GM12878 (cell line): Measurements from ENCODE around the gene HRG. TPM values are rescaled to one million over a fixed set of nuclear protein-coding genes. Genes with fewer than 3 reads are reported as not detected.
"Not testable (repeated sequence)": the region's sequence is repeated elsewhere in the genome, so short reads cannot be mapped to it uniquely, and the experiment has no call there.

ENCODE experiments used
- ATAC-seq: fragments of 200-7000 bp; cut with Tn5 transposase; 3 replicates; pipeline ENCODE4 v1.9.1; 2020; ENCODE audit warnings: mild to moderate bottlenecking, moderate library complexity
- BruUV-seq: library from RNA; stranded (reverse); fragments of 400-500 nt; replicated peaks from 2 replicates; lab custom pipeline; 2021; lab: Mats Ljungman, UMichigan
- CTCF ChIA-PET: fragments of 300-600 bp; sonication (Branson Sonifier 250); formaldehyde crosslinking; extraction: SDS; loops from one replicate; lab custom pipeline; 2021; ENCODE audit warnings: inconsistent platforms; lab: Yijun Ruan, JAX
- POLR2A ChIA-PET: fragments of 350-600 bp; formaldehyde crosslinking; extraction: SDS; loops from one replicate; lab custom pipeline; 2021; ENCODE audit warnings: inconsistent platforms; lab: Charles Lee
- RAD21 ChIA-PET: fragments of 300-600 bp; sonication (Branson Sonifier 250); formaldehyde crosslinking; loops from one replicate; lab custom pipeline; 2023; ENCODE audit warnings: antibody characterized with exemption; ENCODE audit not compliant: unreplicated experiment; lab: Charles Lee
- SMC1A ChIA-PET: fragments of 300-600 bp; sonication (Branson Sonifier 250); formaldehyde crosslinking; loops from one replicate; lab custom pipeline; 2023; ENCODE audit not compliant: unreplicated experiment, uncharacterized antibody; lab: Charles Lee
- DNase-seq: peaks from one replicate; pipeline ENCODE4 v3.0.0-alpha.2; 2011; ENCODE audit warnings: low read depth, low spot score
- FAIRE-seq: peaks from 3 replicates; lab custom pipeline; 2011; peaks lifted over from hg19 to GRCh38; lab: Jason Lieb, UNC
- H2AFZ ChIP-seq: 2 replicates; pipeline ENCODE4 v1.6.0; 2011; ENCODE audit warnings: low read depth, low read length, control low read depth; ENCODE audit not compliant: control insufficient read depth
- H3K27ac ChIP-seq: 2 replicates; pipeline ENCODE4 v1.5.1; 2011; ENCODE audit warnings: control low read depth; ENCODE audit not compliant: control insufficient read depth, insufficient read depth
- H3K27me3 ChIP-seq, 2 experiments: replicated peaks in 1 of 2; 2 replicates each; pipeline versions ENCODE4 v1.6.0 to v1.6.1; 2011; ENCODE audit warnings: low read length in 1 of 2; ENCODE audit not compliant: control insufficient read depth in 2 of 2, insufficient read depth in 2 of 2
- H3K36me3 ChIP-seq, 2 experiments: 2 replicates each; pipeline ENCODE4 v1.5.1; 2011; ENCODE audit warnings: low read length in 1 of 2; ENCODE audit not compliant: control insufficient read depth in 2 of 2, insufficient read depth in 2 of 2
- H3K4me1 ChIP-seq: 2 replicates; pipeline ENCODE4 v1.6.1; 2011; ENCODE audit warnings: mild to moderate bottlenecking, low read length, moderate library complexity, mixed read lengths; ENCODE audit not compliant: control insufficient read depth, insufficient read depth
- H3K4me2 ChIP-seq: 2 replicates; pipeline ENCODE4 v1.6.0; 2011; ENCODE audit warnings: control low read depth; ENCODE audit not compliant: control insufficient read depth, insufficient read depth
- H3K4me3 ChIP-seq: fragments of 200-600 bp; sonication (generic); 2 replicates; pipeline ENCODE4 v1.5.1; 2016
- H3K79me2 ChIP-seq: 2 replicates; pipeline ENCODE4 v1.6.0; 2011; ENCODE audit warnings: low read length; ENCODE audit not compliant: control insufficient read depth, insufficient read depth
- H3K9ac ChIP-seq: 2 replicates; pipeline ENCODE4 v1.8.0; 2011; ENCODE audit warnings: low read length, control low read depth, mixed read lengths; ENCODE audit not compliant: control insufficient read depth, insufficient read depth
- H3K9me3 ChIP-seq: replicated peaks from 3 replicates; pipeline ENCODE4 v1.5.1; 2011; ENCODE audit warnings: mild to moderate bottlenecking, low read length; ENCODE audit not compliant: control insufficient read depth, insufficient read depth
- H4K20me1 ChIP-seq: 2 replicates; pipeline ENCODE4 v1.6.0; 2011; ENCODE audit not compliant: control insufficient read depth, insufficient read depth
- NFYB ChIP-seq: IDR thresholded peaks from 2 replicates; pipeline ENCODE4 v1.6.1; 2011; ENCODE audit warnings: low read depth, mild to moderate bottlenecking, low read length, improper control_type of control experiment, moderate library complexity; ENCODE audit not compliant: insufficient read depth
- in situ Hi-C: fragments of 300-500 bp; cut with MboI; formaldehyde crosslinking; loops from 9 replicates; pipeline ENCODE4 v1.14.3; 2018; ENCODE audit warnings: mixed read lengths
- intact Hi-C: fragments of 100-400 bp; cut with micrococcal nuclease; formaldehyde crosslinking; loops from one replicate; pipeline ENCODE4 v1.14.2; 2022; ENCODE audit not compliant: unreplicated experiment
- polyA plus RNA-seq, 11 experiments: library from polyadenylated mRNA; depleted of rRNA in 4 of 11; unstranded in 6 of 11; stranded (reverse) in 5 of 11; fragments of >200 nt; fragmentation: Nextera tagmentation in 4 of 11; fragmentation: Illumina TruSeq in 1 of 11; extraction: Ambion mirVana in 4 of 11; extraction: Trizol in 1 of 11; gene quantifications; 1 replicate in 1 of 11; 2 replicates in 10 of 11; pipeline versions ENCODE4 v1.2.1 to v1.2.3, GENCODE V29; 2011 to 2016; ENCODE audit warnings: inconsistent platforms in 2 of 11, missing spikeins in 2 of 11, low read depth in 1 of 11
- total RNA-seq, 4 experiments: library from RNA; depleted of rRNA in 3 of 4; stranded (reverse); fragments of >200 nt in 3 of 4; fragmentation: Illumina TruSeq in 1 of 4; extraction: Trizol in 1 of 4; gene quantifications; 2 replicates each; pipeline versions ENCODE4 v1.2.1 to v1.2.3, GENCODE V29; 2013 to 2021
- TF ChIP-seq, protein P1 (sequence below): fragments of 450-650 bp; formaldehyde crosslinking; IDR thresholded peaks from 2 replicates; pipeline ENCODE4 v1.5.0; 2022; ENCODE audit warnings: mild to moderate bottlenecking, missing genetic modification characterization
- TF ChIP-seq, protein P2 (sequence below): fragments of 150-350 bp; IDR thresholded peaks from 2 replicates; pipeline ENCODE4 v1.6.1; 2014; ENCODE audit warnings: mild to moderate bottlenecking, low read depth, low read length

HRG gene
- total and polyA plus RNA-seq, 10 of the 15 experiments (the other 5 are each of a cell fraction or from before 2014, with no cell fraction given): 0.21 TPM; not detected in 9

DNA sequence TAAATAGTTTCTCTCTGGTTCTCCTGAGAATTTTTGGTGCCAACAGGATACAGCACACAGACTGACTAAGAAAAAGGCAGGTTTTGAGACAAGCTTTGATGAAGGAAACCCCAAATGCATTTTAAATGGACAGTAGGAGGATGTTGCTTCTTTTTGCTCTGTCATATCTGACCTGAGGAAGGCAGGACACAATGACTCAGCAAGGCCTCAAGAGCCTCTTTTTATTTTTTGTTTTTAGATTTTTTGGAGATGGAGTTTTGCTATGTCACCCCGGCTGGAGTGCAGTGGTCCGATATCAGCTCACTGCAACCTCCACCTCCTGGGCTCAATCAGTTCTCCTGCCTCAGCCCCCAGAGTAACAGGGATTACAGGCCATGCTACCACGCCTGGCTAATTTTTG, 34.5 kb downstream of the HRG start (continued):
- TF ChIP-seq, protein P1, sequence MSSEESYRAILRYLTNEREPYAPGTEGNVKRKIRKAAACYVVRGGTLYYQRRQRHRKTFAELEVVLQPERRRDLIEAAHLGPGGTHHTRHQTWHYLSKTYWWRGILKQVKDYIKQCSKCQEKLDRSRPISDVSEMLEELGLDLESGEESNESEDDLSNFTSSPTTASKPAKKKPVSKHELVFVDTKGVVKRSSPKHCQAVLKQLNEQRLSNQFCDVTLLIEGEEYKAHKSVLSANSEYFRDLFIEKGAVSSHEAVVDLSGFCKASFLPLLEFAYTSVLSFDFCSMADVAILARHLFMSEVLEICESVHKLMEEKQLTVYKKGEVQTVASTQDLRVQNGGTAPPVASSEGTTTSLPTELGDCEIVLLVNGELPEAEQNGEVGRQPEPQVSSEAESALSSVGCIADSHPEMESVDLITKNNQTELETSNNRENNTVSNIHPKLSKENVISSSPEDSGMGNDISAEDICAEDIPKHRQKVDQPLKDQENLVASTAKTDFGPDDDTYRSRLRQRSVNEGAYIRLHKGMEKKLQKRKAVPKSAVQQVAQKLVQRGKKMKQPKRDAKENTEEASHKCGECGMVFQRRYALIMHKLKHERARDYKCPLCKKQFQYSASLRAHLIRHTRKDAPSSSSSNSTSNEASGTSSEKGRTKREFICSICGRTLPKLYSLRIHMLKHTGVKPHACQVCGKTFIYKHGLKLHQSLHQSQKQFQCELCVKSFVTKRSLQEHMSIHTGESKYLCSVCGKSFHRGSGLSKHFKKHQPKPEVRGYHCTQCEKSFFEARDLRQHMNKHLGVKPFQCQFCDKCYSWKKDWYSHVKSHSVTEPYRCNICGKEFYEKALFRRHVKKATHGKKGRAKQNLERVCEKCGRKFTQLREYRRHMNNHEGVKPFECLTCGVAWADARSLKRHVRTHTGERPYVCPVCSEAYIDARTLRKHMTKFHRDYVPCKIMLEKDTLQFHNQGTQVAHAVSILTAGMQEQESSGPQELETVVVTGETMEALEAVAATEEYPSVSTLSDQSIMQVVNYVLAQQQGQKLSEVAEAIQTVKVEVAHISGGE: no peak
- TF ChIP-seq, protein P2, sequence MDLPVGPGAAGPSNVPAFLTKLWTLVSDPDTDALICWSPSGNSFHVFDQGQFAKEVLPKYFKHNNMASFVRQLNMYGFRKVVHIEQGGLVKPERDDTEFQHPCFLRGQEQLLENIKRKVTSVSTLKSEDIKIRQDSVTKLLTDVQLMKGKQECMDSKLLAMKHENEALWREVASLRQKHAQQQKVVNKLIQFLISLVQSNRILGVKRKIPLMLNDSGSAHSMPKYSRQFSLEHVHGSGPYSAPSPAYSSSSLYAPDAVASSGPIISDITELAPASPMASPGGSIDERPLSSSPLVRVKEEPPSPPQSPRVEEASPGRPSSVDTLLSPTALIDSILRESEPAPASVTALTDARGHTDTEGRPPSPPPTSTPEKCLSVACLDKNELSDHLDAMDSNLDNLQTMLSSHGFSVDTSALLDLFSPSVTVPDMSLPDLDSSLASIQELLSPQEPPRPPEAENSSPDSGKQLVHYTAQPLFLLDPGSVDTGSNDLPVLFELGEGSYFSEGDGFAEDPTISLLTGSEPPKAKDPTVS: no peak
- TF ChIP-seq NFYB: no peak

DNA sequence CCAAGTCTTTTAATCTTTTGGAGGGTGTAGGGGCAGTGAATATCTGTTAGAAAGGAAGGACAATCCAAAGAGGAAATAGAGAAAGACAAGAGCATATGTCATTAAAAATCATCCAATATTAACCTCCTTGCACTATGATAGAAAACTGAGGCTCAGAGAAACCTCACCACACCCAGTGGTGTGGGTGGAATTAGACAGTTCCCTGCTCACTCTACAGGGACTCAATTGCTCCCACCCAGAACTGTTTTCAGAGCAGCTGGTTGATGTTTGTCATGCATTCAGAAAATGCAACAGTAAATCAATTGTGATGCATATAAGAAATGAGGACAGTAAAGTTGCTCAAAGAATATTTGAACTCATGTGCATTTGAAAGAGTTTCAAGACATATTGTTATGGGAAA, 36.6 kb downstream of the HRG start:
- CTCF ChIA-PET, H3K27me3 ChIP-seq, ATAC-seq: not testable (repeated sequence)

More for the DNA sequence above, 36.6 kb downstream of the HRG start:
- DNase-seq, SMC1A ChIA-PET, in situ Hi-C loops, H3K79me2 ChIP-seq, BruUV-seq, H2AFZ ChIP-seq, H3K4me2 ChIP-seq, FAIRE-seq, POLR2A ChIA-PET, H3K36me3 ChIP-seq, H3K9me3 ChIP-seq, H3K4me3 ChIP-seq, intact Hi-C loops, H3K4me1 ChIP-seq, H3K27ac ChIP-seq, RAD21 ChIA-PET, H3K9ac ChIP-seq, H4K20me1 ChIP-seq: not testable (repeated sequence)
